Bone marrow (tissue), 2 donors: ENCODE results near the gene C1QB.

Source experiments
- DNase-seq, 2 donors: peaks; one replicate each; lab custom pipeline; 2025; lab: John Stamatoyannopoulos, UW

C1QB gene

DNA sequence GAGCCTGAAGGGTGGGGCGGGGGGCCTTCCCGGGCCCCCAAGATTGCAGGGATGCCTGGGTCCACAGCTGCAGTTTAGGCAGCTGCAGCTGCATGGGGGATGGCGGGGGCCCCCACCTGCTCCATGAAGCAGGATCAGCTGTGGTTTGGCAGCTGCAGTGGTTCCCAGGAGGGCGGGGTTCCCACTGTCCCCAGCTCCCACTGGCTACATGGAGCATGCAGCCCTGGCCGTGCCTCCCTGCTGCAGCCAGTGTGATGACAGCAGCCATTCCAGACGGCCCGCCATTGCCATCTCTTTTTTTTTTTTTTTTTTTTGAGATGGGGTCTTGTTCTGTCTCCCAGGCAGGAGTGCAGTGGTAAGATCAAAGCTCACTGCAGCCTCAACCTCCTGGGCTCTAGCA, 17.6 kb upstream of the C1QB start:
- DNase-seq, result no peak

DNA sequence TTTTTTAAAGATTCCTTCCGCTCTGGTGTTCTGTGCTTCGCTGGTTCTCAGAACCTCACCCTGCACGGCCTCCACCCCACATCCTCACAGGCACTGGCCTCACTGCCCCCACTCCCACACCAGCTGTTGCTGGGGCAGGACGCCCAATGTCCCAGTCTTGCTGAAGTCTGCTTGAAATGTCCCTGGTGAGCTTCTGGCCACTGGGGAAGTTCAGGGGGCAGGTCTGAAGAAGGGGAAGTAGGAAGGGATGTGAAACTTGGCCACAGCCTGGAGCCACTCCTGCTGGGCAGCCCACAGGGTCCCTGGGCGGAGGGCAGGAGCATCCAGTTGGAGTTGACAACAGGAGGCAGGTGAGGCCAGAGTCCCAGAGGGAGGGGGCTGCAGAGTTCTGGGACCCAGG, 16.7 kb upstream of the C1QB start, which contains the start of gene C1QA:
Gene C1QA (plus strand): TSS at position 276 of the 400 bp plus-strand sequence. CDS start 989 bp downstream, outside the sequence.
- DNase-seq, result peak in 1 of 2 donors; percentile 4

DNA sequence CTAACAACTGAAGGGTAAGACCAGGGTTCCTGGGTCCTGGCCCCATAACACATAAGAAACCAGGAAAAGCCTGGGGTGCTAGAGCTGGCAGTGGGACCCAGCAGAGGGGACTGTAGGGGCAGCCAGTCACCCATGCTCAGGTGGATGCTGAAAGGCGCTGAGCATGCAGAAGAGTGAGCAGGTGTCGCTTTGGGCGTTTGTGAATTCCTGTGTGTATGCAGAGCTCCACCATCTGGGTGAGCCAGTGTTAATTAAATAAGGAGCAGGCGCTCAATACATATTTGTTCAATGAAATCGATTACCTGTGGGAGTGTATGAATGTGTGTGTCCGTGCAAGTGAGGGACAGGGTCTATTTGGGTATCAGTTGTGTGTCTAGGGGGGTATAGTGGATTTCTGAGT, 16.1 kb upstream of the C1QB start:
- DNase-seq, result no peak

DNA sequence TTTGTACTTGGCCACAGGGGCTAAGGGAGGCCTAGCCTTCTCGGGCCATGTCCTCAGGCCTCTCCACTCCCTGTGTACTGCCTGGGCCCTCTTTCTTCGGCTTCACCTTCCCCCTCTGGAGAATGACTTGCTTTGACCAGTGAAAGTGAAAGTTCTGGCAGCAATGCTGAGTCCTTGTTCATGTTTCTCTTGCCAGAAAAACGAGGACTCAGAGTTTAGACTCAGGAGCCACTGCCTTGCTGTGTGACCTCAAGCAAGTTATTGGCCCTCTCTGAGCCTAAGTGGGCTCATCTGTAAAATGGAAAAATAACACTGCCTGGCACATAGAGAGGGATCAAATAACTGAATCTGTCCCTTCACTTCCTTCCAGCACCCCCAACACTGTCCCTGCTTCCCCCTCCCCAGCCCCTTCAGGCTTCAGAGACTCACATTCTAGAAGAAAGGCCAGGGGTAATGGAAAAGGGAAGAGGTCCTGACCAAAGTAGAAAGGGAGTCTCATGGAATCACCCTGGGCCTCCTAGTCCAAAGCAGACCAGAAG, 15.1 kb upstream of the C1QB start:
- DNase-seq, result no peak

DNA sequence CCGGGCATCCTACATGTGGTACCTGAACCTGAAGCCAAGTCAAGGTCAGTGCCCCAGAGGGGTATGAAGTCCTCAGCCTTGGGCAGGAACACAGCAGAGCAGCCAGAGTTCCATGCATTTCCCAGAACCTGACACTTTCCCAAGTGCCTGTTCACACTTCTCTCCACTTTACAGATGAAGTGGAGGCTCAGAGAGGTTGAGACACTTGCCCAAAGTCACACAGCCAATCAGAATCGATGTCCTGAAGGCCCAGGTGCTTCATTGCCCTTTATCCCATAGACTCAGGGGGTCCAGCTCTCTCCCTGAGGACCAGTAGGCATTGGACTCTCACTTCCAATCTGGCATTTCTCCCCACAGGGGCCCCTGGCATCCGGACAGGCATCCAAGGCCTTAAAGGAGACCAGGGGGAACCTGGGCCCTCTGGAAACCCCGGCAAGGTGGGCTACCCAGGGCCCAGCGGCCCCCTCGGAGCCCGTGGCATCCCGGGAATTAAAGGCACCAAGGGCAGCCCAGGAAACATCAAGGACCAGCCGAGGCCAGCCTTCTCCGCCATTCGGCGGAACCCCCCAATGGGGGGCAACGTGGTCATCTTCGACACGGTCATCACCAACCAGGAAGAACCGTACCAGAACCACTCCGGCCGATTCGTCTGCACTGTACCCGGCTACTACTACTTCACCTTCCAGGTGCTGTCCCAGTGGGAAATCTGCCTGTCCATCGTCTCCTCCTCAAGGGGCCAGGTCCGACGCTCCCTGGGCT, 14.4 kb upstream of the C1QB start:
- DNase-seq, result no peak

DNA sequence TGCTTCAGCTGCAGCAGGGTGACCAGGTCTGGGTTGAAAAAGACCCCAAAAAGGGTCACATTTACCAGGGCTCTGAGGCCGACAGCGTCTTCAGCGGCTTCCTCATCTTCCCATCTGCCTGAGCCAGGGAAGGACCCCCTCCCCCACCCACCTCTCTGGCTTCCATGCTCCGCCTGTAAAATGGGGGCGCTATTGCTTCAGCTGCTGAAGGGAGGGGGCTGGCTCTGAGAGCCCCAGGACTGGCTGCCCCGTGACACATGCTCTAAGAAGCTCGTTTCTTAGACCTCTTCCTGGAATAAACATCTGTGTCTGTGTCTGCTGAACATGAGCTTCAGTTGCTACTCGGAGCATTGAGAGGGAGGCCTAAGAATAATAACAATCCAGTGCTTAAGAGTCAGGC, 13.8 kb upstream of the C1QB start:
- DNase-seq, result peak in 1 of 2 donors; percentile 11

DNA sequence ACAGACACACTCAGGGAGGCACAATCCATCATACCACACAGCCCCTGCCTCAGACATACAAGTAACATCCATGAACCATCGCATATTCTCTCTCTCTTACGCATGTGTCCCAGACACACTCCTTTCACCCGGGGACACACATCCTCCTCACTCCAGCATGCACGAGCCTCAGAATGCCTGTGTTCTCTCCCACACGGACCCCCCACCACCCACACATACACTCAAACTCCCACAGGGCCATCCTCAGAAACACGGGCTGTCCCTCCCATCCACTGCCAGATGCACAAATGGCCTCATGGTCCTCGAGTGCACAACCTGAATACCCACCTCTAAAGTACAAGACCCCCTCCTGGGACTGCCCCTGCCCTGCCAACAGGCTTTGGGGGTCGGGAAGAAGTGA, 11.8 kb upstream of the C1QB start:
- DNase-seq, result no peak

DNA sequence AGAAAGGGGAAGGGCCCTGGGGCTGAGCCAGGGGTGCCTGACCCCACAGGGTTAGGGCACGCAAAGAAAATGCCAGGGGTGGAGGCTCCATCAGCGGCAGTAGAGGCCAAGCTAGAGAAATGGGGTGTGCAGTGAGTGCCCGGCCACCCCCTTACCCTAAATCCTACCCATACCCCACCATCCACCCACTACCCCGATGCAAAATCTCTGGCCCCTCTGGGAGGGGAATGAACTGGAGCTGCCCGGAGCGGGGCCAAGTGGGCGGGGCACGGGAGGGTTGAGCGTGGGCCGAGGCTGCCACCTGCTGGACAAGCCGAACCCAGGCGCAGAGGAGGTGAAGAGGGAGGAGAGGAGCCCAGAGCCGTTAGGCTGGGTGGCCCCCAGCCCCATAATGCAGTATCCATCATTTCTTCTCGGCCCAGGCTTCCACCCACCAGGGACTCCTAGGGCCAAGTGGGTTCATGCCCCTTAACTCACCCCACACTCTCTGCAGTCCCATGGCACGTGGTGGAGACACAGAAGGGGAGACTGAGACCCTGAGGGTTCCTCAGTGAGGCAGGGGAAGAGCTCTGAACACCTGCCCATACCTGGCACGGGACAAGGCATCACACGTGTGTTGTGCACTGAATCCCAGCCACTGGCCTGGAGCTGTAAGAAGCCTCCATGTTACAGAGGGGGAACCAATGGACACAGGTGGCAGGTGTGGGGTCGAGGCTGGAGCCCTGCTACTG, 11.0 kb upstream of the C1QB start:
- peak; percentile 35 to 37 for DNase-seq

DNA sequence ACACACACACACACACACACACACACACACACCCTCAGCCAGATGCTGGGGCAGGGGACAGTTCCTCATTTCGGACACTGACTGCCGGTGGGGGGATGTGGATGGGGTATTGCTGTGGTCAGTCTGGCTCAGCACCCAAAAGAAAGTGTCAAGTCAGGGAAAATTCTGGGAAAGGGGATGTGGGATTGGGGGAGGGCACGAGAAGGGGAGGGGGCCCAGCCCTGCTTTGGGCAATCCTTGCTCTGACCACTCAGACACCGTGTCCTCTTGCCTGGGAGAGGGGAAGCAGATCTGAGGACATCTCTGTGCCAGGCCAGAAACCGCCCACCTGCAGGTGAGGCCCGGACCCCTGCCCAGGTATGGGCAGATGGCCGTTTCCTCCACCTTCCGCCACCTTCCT, 9.7 kb upstream of the C1QB start, which contains the start of gene C1QC:
Gene C1QC (plus strand): TSS at position 253 of the 400 bp plus-strand sequence. CDS start 391 bp downstream, outside the sequence.
- DNase-seq, result no peak

DNA sequence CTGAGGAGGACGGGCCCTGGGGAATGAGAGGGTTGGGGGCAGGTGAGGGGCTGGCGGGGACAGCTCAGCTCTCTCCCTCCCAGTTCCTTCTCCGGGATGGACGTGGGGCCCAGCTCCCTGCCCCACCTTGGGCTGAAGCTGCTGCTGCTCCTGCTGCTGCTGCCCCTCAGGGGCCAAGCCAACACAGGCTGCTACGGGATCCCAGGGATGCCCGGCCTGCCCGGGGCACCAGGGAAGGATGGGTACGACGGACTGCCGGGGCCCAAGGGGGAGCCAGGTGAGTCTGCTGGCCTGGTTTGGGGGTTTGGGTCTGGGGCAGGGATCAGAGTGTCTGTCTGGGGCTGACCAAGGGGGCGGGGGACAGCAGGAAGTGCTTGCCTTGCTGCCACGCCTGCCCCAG, 9.1 kb upstream of the C1QB start:
- no peak for DNase-seq

DNA sequence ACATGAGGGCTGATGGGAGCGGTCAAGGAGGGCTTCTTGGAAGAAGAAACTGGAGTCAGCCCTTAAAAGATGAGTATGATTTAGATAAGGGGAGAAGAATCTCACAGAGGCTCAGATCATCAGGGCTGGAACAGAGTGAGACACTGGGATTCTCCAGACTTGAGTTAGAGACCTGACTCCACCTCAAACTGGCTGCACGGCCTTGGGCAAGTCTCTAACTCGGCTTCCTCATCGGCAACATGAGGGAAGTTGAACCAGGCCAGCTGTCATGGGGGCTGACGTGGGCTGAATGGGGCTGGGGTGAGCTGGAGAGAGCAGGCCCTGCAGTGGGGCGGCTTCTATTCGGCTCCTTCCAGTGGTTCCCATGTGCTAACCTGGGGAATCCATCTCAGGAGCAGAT, 7.1 kb upstream of the C1QB start:
- DNase-seq, result no peak

DNA sequence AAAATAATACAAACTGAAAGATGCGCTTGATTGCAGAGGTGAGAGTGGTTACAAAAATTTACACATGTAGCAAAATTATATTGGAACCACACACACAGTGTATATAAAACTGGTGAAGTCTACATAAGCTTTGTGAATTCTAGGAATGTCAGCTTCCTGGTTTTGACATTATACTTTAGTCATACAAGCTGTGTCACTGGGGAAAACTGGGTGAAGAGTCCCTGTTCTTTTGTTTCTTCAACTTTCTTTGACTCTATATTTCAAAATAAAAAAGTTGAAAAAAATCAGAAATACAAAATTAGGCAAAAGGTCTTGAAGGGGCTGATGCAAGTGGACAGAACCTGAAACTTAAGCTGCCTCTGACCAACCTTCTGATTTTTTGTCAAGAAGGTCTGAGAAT, 6.7 kb upstream of the C1QB start:
- DNase-seq, result no peak

DNA sequence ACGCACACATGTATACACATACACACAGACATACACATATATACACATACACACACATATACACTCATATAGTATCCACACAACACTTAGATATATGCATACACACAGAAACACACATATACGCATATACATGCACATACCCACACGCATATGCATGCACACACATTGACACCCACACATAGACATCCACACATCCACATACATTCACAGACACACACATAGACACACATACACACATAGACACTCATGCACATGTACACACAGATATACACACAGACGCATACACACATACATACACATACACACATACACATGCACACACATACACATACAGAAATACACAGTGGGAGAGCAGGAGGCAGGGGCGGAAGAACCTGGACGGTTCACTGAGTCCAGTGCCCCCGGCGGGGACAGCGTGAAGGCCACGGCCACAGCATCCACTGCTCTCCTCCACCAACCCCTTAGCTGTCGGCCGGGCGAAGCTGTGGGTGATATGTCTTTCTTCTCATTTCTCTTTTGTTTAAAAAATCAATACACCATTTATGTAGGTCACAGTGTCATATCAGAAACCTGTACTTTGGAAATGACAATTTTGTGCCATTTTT, 2.8 kb upstream of the C1QB start:
- no peak for DNase-seq

DNA sequence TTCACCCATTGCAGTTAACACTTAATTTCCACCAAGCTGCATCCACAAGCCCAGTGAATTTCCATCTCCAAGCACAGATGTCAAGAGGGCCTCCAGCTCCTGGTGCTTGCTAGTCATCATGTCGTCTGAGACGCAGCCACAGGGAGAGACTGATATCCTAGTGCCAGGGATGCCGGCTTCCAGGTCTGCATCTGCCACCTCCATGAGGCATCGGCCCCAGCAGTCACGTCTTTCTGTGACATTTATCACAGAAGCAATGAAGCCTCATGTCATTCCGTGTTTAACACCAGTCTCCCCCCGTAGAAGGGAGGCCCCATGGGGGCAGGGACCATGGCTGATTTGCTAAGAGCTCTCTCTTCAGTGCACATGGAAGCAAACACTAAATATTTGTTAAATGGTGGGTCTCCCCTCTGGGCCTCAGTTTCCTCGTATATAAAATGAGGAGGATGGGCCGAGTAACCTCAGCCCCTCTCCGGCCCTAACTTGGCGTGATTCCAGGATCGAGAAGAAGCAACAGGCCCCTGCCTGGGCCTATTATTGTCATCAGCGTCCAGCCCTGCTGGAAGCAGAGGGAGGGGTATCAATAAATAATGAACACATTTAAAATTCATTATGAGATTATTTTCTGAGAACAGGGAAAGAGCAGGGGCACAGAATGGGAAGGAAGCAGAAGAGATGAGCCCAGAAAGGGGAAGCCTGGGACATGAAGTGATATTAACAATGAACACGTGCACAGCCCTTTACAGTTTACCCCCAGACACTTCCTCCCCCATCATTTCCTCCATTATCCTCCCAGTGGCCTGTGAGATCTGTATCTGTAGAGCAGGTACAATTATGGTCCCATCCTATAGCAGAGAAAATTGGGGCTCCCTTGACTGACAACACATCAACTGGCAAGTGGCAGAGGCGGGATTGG, 837 bp upstream of the C1QB start:
- no peak for DNase-seq

DNA sequence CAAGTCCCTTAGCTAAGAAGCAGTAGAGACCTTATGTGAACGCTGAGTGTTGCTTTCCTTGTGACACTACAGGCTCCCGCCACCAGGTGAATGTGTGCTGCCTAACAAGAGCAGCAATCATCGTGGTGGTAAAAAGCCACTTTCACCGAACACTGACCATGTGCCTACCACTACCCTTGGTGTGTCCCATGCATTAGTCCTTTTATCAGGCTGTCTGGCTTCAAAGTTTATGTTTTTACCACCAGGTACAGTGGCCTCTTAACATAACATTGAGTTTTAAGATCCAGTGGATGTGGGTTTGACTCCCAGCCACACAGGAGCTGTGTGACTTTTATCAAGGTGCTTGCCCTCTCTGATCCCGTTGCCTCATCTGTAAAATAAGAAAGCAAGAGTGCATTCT, 1.7 kb downstream of the C1QB start:
- DNase-seq, result no peak

DNA sequence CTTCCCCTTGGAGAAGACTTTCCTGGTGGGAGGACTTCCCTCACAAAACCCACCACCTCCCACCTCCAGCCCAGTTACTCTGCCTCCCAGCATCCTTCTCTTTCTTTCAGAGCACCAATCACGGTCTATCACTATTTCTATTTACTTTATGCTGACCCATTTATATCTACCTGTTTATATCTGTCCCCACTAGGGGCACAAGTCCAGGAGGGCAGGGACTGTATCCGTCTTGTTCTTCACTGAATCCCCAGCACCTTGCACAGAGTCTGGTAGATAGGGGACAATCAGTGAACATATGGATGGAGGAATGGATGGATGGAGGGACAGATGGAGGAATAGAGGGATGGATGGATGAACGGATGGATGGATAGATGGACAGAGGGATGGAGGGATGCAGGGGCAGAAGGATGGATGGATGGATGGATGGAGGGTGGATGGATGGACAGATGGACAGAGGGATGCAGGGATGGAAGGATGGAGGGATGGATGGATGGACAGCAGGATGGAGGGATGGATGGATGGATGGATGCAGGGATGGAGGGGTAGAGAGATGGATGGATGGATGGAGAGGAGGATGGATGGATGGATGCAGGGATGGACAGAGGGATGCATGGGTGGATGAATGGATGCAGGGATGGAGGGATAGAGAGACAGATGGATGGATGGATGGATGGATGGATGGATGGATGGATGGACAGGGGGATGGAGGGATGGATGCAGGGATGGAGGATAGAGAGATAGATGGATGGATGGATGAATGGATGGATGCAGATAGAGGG, 5.5 kb downstream of the C1QB start:
- DNase-seq, result no peak

DNA sequence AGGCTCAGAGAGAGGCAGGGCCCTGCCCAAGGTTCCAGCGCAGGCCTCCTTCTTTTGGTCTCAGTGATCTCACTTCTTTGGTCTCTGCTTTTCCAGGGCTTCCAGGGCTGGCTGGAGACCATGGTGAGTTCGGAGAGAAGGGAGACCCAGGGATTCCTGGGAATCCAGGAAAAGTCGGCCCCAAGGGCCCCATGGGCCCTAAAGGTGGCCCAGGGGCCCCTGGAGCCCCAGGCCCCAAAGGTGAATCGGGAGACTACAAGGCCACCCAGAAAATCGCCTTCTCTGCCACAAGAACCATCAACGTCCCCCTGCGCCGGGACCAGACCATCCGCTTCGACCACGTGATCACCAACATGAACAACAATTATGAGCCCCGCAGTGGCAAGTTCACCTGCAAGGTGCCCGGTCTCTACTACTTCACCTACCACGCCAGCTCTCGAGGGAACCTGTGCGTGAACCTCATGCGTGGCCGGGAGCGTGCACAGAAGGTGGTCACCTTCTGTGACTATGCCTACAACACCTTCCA, 7.7 kb downstream of the C1QB start:
- DNase-seq, result no peak

DNA sequence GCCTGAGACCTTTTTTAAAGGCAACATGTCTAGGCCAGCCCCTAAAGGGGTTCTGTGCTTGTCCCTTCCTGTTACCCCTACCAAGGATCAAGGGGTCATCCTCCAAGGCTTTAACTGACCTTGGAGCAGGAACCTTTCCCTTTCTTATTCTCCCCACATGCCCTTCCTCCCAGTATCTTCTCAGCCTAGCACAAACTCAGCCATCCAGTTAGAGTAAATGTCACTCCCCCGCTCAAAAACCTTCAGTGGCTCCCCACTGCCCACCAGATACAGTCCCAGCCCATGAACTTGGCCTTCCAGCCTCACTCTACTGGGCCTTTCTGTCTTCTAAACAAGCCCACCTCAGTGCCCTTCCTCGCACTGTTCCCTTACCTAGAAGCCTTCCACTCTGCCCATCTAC, 8.8 kb downstream of the C1QB start:
- DNase-seq, result no peak

DNA sequence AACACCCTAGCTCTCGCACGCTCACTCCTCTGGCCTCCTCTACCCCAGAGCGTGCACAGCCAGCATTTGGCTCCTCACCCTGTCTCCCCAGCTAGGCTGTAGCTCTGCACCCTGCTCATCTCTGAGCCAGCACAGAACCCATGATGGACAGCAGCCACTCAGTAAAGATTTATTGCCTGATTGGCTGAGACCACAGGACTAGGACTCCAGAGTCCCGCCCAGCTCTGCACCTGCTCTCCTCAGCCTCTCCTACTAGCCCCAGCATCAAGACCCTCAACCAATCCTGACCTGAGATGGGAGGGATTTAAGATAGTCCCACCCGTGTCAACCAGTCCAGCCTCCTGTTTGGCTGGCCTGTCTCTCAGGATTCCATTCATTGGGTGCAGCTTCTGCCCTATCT, 9.3 kb downstream of the C1QB start:
- no peak for DNase-seq

DNA sequence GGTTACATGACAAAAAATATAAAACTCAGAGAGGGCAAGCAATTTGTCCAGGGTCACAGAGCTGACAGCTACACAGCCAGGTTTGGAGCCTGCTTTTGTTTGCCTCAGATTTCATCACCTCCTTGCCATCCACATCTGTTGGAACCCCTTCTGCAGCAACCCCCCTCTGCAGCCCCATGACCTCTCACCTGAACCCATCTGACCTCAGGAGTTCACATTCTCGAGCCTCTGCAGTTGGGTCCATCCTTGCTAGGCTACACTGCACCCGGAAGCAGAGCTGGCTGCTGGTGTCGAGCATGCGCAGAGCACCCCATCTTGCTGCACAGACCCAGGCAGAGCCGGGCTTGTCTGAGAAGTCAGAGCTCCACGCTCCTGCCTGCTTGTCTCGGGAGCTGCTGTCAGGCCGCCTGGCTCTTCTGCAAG, 10.0 kb downstream of the C1QB start:
- DNase-seq, result no peak

DNA sequence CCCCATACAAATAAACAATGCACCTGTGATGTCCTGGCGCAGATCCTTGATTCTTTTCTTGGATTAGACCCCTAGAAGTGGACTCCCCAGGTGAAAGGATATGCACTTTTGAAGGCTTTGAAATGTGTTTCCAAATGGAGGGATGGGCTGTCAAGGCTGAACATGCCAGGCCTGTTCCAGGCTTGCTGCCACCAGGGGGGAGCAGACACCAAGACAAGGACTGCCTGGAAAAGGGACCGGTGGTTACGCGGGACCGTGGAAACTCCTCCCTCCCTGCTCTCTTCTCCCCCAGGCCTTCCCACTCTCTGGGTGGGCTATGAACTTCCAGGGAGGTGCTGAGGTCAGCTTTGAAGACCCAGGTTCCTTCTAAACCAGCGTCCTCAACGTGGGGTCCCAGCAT, 12.7 kb downstream of the C1QB start:
- no peak for DNase-seq
